GM12873 (cell line): ENCODE data around the gene ERN1.

ENCODE experiments used
- CTCF ChIP-seq: IDR thresholded peaks from 2 replicates; pipeline ENCODE4 v1.5.1; 2012; ENCODE audit warnings: low read depth, mild to moderate bottlenecking, moderate library complexity, low read length, control low read depth; ENCODE audit not compliant: insufficient read depth; ENCODE audit errors: missing control alignments

ERN1 gene

GRCh38 chr17:63995626-63996025, 134.3 kb downstream of the ERN1 start:
- TF ChIP-seq CTCF, result no peak

DNA sequence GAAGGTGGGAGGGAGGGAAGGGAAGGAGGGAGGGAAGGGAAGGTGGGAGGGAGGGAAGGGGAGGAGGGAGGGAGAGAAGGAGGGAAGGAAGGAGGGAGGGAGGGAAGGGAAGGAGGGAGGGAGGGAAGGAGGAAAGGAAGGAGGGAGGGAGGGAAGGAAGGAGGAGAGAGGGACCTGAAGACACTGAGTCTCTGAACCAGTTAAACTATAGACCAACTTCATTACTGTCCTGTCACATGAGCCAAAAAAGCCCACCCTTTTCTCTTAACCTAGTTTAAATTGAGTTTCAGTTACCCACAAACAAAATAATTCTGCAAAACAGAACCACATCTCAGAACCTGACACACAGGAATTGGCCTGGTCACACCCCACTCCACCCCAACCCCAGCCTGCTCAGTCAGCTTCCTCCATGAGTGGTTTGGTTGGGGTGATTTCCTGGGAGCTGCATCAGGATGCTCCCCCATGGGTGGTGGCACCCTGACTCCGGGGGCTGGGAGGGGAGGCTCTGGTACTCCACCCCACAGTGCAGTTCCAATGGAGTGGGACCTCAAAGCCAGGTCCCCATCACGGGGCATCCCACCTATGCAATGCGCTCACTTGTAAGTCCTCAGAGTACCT, 136.5 kb downstream of the ERN1 start:
- no peak for TF ChIP-seq CTCF

DNA sequence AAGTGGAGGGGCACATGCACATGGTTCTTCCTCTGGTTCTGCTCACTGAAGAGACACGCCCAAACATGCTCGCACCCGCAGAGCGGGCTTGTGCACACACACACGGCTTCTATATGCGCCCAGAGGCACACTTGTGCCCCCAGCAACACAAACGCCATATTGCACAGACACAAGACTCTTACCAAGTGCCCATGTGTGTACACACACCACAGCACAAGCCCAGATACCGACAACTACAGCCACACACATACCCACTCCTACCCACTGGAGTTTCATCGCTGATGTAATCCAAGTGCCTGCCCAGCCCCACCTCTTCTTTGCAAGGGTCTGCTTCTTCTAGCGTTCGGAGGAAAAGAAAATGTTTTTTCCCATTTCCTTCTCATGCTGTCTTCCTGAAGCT, 138.3 kb downstream of the ERN1 start:
- TF ChIP-seq CTCF, result no peak

DNA sequence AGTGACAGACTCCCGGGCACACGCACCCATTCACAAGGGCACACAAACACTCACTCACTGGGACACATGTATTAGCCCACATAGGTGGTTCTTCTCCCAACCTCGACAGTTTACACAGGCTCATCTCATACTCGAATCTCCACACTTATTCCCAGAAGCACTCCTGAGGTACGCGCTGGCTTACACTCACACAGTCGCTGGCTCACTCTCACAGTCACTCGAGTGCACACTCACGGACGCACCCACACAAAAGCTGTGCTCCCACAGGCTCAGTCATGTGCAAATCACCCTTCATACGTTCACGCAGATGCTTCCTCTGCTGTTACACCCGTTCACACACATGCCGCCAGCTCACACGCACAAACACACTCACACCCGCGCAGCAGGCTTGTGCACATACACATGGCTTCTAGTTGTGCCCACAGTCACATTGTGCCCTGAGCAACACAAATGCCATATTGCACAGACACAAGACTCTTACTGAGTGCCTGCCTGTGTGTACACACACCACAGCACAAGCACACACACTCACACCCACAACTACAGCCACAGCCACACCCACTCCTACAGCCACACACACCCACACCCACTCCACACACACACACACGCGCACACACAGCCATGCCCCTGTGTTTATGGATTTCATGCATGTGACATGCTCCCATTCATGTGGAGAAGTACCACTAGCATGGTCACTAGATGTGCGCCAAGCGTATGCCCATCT, 140.2 kb downstream of the ERN1 start:
- TF ChIP-seq CTCF, result no peak
